Epidermal melanocyte (primary cell): ENCODE results near the gene HLA-F.

Experiments used
- DNase-seq: peaks from one replicate; pipeline ENCODE4 v3.0.0; 2011; ENCODE audit warnings: low spot score; ENCODE audit not compliant: insufficient read length

Gene HLA-F

DNA sequence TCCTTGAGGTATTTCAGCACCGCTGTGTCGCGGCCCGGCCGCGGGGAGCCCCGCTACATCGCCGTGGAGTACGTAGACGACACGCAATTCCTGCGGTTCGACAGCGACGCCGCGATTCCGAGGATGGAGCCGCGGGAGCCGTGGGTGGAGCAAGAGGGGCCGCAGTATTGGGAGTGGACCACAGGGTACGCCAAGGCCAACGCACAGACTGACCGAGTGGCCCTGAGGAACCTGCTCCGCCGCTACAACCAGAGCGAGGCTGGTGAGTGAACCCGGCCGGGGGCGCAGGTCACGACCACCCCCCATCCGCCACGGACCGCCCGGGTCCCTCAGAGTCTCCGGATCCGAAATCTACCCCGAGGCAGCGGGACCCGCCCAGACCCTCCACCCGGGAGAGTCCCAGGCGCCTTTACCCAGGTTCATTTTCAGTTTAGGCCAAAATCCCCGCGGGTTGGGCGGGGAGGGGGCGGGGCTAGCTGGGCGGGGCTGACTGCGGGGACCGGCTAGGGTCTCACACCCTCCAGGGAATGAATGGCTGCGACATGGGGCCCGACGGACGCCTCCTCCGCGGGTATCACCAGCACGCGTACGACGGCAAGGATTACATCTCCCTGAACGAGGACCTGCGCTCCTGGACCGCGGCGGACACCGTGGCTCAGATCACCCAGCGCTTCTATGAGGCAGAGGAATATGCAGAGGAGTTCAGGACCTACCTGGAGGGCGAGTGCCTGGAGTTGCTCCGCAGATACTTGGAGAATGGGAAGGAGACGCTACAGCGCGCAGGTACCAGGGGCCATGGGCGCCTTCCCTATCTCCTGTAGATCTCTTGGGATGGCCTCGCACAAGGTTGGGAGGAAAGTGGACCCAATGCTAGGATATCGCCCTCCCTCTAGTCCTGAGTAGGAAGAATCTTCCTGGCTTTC lies 693 bp downstream of the HLA-F start:
- no peak for DNase-seq

DNA sequence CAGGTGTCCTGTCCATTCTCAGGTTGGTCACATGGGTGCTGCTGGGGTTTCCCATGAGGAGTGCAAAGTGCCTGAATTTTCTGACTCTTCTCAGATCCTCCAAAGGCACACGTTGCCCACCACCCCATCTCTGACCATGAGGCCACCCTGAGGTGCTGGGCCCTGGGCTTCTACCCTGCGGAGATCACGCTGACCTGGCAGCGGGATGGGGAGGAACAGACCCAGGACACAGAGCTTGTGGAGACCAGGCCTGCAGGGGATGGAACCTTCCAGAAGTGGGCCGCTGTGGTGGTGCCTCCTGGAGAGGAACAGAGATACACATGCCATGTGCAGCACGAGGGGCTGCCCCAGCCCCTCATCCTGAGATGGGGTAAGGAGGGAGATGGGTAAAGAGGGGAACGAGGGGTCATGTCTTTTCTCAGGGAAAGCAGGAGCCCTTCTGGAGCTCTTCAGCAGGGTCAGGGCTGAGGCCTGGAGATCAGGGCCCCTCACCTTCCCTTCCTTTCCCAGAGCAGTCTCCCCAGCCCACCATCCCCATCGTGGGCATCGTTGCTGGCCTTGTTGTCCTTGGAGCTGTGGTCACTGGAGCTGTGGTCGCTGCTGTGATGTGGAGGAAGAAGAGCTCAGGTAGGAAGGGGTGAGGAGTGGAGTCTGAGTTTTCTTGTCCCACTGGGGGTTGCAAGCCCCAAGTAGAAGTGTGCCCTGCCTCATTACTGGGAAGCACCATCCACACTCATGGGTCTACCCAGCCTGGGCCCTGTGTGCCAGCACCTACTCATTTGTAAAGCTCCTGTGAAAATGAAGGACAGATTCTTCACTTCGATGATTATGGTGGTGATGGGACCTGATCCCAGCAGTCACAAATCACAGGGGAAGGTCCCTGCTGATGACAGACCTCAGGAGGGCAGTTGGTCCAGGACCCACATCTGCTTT lies 2.0 kb downstream of the HLA-F start:
- DNase-seq, result no peak

DNA sequence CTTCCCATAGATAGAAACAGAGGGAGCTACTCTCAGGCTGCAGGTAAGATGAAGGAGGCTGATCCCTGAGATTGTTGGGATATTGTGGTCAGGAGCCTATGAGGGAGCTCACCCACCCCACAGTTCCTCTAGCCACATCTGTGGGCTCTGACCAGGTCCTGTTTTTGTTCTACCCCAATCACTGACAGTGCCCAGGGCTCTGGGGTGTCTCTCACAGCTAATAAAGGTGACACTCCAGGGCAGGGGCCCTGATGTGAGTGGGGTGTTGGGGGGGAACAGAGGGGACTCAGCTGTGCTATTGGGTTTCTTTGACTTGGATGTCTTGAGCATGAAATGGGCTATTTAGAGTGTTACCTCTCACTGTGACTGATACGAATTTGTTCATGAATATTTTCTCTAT lies 2.8 kb downstream of the HLA-F start:
- DNase-seq, result no peak

DNA sequence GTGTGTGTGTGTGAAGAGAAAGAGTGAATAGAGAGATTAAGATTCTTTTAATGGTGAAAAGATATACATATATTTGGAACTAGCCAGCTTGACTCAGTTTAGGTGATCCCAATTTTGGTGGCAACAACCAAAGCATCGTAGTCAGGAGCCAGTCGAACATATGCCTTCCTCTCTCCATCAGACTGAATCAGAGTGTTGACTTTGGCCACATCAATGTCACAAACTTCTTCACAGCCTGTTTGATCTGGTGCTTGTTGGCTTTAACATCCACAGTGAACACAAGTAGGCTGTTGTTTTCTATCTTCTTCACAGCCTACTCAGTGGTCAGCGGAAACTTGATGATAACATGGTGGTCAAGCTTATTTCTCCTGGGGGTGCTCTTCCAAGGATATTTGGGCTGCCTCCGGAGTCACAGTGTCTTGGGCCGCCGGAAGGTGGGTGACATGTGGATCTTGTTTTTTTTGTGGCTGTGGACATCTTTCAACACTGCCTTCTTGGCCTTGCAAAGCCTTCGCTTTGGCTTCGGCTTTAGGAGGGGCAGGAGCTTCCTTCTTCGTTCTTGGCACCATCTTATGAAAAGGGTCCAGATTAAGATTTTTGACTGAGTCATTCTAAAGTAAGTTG lies 3.4 kb downstream of the HLA-F start:
- DNase-seq, result no peak

DNA sequence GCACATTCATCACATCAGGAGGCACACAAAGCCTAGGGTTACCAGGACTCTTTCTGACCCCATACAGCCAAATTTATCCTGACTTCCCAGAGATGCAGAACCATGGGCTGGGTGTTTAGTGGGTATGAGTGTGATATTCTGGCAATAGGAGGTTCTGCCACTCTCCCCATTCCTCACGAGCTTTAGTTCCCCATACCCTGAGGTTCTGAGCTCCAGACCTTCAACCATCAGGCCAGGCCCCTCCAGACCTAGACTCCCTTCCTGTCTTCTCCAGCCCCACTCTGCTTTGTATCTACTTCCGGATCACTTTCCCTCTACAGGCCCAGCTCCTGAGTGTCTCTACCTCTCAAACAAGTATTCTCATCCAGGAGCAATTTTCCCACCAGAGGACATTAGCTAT lies 4.4 kb downstream of the HLA-F start:
- DNase-seq, result no peak

DNA sequence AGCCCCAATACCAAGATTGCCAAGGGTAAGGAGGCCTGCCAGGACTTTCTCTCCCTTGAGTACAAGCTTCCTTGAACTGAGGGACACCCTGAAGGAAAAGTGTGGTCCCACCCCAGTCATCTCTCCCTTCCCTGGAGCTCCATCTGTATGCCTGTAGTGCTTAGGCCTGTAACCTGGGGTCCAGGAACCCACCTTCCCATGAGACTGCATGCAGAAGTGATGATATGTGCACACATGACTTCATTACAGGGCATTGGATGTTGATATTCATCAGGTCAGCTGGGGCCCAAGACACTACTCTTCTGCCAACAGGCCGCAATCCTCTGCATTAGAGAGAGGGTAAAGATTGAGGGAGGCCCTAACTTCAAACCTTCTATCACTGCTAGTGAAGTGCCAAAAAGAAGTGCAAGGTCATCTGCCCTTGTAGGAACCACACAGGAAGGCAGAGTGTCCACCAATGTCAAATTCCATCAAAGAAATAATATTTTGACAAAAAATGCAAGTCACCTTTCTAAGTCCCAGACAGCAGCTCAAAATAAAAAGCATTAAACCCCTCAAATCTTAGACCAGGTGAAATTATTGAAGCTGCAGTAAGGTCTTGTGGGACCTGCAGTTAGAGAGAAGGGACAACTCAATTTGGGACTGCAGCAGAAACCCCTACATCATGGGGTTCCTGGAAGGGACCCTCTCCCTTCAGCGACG lies 5.1 kb downstream of the HLA-F start:
- DNase-seq, result no peak

DNA sequence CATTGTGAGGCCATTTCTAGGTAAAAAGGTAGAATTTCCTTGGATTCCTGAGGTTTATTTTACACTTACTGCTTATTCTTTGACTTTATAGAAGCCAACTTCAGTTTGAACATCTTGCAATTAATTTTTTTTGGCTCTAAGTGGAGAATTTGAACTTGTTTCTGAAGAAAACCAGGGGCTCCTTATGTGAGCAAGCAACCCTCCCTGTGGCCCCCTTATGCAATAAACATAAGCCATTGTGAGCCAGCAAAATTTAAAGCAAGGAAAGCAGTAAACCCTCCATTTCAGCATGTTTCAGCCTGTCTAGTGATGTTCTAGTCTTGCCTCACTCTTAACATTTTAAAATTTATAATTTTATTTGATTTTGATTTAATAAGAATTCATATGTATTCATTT lies 5.6 kb downstream of the HLA-F start:
- DNase-seq, result no peak

DNA sequence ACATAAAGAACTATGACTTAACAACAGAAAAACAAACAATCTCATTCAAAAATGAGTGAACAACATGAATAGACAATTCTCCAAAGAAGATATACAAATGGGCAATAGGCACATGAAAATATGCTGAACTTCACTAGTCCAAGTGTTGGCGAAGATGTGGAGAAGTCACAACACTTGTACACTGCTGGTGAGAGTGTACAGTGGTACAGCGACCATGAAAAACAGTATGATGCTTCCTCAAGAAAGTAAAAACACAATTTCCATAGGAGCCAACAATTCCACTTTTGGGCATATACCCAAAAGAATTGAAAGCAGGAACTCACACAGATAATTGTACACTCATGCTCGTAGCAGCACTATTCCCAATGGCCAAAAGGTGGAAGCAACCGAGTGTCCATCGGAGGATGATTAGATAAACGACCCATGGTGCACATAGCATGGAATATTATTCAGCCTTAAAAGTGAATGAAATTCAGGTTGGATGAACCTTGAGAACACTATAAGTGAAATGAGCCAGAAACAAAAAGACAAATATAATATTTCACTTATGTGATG lies 6.6 kb downstream of the HLA-F start:
- DNase-seq, result no peak

DNA sequence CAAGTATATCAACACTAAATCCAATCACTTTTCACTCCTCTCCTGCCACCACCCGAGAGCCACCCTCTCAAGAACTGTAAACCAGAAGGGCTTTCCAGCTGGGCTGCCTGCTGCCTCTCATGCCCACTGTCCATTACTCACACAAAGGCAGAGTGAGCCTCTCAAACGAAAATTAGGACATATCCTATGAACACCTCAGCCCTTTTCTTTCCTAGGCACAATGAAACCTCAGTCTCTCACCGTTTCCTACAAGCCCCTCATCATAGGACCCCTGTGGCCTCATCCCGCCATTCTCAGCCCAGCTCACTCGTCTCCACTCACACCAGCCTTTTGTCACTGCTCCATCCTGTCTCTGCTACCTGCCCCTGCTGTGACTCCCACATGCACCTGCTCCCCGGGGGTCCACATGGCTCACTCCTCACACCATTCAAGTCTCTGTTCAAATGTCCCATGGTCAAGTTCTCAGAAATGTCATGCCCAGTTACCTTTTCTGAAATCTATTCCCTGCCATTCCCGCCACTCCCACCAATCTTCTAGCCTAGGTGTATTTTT lies 7.4 kb downstream of the HLA-F start:
- DNase-seq, result no peak

DNA sequence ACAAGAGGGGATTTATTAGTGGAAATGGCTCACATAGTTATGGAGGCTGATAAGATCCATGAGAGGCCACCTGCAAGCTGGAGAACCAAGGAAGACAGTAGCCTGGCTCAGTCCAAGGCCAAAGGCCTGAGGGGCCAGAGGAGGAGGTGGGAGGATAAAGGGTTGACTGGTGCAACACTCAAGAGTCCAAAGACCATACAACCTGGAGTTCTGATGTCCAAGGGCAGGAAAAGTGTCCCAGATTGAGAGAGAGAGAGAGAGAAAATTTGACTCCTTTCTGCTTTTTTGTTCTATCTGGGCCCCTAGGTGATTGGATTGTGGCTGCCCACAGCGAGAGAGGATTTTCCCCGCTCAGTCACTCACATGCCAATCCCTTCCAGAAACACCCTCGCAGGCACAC lies 8.0 kb downstream of the HLA-F start:
- DNase-seq, result no peak

DNA sequence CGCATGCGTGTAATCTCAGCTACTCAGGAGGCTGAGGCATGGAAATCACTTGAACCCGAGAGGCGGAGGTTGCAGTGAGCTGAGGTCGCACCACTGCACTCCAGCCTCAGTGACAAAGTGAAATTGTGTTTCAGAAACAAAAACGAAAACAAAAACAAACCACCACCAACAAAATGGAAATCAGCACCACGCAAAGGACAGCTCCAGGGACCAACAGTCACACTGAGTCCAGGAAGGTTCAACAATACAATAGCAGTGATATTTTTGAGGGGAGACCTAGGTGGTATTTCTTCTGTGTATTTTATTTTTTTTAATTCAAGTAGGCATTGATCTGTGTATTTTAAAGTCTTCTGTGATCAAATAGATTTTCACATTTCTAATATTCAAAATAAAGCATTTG lies 9.8 kb downstream of the HLA-F start:
- DNase-seq, result no peak

DNA sequence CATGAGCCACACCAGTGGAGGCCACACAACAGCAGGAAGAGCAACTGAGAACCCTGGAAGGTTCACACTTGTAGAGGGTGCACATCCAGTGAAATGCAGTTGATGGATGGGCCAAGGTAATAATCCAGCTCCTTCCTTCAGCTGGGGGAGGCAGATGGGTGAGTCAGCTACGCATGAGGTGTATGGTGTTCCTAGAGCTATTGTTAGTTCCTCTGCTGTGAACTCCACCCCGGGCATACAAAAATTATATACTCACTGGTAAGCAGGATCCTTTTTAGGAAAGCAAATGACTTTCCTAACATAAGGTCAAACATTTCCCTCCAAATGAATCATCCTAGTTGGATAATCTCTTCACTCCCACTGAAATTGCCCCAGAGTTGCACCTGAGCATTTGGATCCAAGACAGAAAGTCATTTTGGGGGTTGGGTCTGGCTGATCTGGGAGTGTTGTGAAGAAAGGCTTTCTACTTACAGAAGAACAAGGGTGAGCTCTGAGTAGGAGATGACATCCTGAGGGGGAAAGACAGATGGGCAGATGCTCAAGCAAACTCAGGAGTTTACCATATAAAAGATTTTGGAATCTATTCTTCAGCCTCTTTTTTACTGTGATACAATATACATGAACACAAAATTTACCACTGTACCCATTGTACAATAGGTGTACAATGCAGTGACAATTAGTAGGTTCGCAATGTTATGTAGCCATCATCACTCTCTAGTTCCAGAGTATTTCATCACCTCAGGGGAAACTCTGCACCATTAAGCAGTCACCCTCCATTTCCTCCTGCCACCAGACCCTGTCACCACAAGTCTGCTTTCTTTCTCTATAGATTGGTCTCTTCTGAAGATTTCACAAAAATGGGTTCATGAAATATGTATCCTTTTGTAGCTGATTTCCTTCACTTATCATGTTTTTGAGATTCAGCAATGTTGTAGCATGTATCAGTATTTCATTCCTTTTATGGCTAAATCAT lies 11.1 kb downstream of the HLA-F start:
- DNase-seq, result no peak

DNA sequence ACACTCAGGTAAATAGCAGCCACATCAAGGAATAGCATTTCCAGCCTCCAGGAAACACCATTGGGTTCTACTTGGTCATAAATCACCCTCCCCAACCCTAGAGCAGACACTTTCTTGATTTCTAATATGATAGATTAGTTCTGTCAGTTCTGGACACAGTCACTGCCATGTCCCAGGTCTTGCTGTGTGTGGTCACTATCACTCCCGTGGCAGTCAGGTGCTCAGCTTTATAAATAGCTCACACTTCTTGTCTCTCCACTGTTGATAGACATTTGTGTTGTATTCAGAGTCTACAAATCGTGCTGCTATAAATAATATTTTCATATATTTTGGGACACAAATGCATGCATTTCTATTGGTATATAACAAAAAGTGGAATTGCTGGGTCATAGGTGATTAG lies 13.3 kb downstream of the HLA-F start:
- DNase-seq, result no peak

DNA sequence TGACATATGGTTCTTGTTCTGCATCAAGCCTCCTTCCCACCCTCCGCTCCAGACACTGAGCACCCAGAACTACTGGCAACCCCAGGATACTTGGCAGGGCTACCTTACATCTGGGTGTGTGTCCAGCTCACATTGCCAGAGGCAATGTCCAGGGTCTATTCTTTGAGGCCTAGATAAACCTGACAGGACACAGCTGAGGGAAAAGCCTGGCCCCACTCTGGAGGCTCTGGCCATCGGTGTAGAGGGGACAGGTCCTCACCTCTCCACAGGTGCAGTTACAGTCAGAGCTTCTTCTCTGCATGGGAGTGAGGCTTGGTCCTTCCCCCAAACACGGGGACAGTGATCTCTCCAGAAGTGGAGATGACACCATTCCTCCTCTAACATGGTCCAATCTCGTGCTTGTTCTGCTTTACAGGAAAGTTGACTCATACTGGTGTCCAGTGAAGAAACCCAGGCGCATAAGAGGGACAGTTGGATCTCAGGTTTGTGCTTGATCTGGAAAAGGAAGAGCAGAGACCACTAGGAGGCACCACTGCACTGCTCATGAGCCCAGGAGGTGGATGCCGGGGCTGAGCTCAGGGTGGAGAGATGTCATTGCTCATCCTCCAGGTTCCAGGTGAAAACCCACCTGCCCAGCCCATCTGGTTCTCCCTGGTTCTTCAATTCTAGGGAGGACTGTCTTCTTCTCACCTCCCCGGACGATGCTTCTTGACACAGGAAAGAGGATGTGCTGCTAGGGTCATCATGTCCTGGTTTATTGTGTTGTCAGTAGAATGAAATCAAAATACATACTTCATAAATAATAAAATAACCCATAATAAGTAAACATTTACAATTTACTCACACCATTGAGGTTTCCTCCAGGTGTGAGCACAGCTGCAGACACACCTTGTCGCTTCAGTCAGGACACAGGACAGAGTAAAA lies 14.7 kb downstream of the HLA-F start:
- DNase-seq, result no peak

DNA sequence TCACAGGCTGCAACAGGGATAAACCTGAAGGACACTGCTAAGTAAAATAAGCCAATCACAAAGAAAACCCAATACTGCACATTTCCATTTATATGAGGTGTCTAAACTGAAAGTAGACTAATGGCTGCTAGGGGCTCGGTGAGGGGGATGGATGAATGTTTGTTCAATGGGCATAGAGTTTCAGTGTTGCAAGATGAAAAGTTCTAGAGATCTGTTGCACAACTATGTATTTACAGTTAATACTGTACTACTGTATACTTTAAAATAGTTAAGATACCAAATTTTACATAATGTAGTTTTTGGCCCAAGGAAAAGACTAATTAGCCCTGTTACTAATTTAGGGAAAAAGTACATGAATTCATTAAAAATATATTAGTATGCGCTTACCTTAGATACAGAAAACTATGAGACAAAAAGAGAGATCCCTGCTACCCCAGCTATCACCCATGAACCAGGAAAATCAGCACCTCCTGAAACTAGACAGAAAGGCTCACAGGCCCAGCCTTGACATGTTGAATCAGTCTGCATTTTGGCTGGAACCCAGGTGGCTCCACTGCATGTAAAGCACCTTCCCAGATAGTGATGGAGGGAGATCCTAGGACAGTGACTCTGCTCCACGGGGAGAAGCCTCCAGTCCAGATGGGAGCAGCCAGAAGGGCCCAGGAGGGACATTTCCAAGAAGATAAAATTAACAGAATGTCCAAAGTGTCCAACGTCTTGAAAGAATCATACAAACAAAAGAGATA lies 16.1 kb downstream of the HLA-F start:
- no peak for DNase-seq

DNA sequence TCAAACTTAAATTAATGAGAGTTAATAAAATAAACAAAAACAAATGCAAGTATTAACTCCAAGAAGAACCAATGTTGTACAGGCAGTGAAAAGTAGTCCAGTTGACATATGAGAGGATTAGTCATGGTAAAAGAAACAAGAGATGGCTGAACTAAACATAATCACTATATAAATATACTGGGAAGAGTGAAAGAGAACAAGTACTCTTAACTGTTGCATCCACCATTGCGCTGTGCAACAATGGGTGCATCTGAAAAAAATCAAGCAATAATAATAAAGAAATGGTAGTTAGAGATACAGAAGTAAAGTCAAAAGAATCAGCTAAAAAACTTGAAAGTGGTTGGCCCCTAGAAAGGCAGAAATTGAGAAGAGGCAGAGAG lies 16.6 kb downstream of the HLA-F start:
- DNase-seq, result no peak

DNA sequence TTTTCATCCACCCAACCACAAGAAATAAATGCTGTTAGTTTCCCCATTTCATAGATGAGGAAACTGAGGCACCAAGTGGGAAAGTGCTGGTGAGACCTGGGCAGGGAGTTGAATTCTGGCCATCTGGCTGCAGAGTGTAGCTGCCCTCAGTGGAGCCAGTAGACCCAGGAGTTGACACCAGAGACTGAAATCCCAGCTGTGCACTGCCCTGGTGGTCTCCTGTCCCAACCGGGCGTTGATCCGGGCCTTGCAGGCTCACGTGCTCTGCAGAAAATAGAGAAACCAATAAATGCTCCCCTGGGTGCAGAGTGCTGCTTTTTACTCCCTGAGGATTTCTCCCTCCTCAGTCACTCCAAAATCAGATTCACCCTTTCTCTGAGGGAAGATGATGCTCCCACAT lies 18.4 kb downstream of the HLA-F start:
- no peak for DNase-seq

DNA sequence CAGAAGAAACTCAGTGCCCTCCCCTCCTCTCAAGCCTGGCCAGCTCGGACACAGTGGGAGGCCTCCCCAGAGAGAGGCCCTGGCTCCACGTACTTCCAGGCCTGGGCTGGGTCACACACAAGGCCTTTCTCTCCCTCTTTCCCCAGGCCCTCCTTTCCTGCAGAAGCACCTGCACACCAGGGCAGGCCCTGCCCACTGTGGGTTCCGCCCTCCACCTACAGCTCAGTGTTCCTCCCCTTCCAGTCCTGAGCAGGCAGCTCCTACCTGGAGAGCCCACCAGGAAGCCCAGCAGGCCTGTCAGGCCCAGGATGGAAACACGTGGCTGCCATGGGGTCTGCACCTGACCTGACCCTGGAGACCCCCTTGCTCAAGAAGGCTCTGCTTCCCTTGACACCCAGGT lies 18.9 kb downstream of the HLA-F start:
- no peak for DNase-seq
